ENCODE results near the gene ZSWIM8.

Gene ZSWIM8

GRCh38 chr10:73818402-73818801, 33.0 kb downstream of the ZSWIM8 start:
- no peak for TF ChIP-seq RAD21 (IDR thresholded peaks at IDR 0.05; ENCODE audit: low read depth)
- TF ChIP-seq USF1 (IDR thresholded peaks at IDR 0.05): no peak
- no peak for TF ChIP-seq CREB1 (IDR thresholded peaks at IDR 0.05; ENCODE audit: low read depth)
- TF ChIP-seq YY1 (IDR thresholded peaks at IDR 0.05; ENCODE audit: low read depth): no peak
- no peak for TF ChIP-seq CEBPB (IDR thresholded peaks at IDR 0.05)
- no peak for TF ChIP-seq TEAD4 (IDR thresholded peaks at IDR 0.05)
- TF ChIP-seq EGR1 (IDR thresholded peaks at IDR 0.05): no peak

DNA sequence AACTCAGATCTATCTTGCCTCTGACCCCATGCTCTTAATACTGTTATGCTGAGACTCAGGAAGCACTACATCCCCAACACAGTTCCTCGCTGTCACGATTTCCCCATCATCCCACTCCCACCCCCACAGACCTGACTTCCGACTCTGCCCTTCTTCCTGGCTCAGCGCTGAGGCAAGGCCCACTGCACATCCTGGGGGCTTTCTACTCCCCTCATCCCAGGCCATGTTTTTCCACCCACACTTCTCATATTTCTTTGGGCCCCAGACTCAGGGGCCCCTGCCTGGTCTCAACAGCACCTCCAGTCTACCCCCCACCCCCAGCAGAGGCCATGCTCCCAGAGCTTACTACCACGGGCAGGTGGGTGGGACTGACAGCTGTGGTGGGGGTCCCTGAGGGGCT, 33.7 kb downstream of the ZSWIM8 start:
- TF ChIP-seq MAX (IDR thresholded peaks at IDR 0.05): no peak
- TF ChIP-seq ZBTB7A (IDR thresholded peaks at IDR 0.05; ENCODE audit: low read depth): no peak
- no peak for TF ChIP-seq CEBPB (IDR thresholded peaks at IDR 0.05)
- TF ChIP-seq TAF1 (IDR thresholded peaks at IDR 0.05; ENCODE audit: low read depth): no peak
- no peak for TF ChIP-seq CREB1 (IDR thresholded peaks at IDR 0.05; ENCODE audit: low read depth)
- TF ChIP-seq EGR1 (IDR thresholded peaks at IDR 0.05): no peak
- no peak for TF ChIP-seq TEAD4 (IDR thresholded peaks at IDR 0.05)
- TF ChIP-seq NFIC (IDR thresholded peaks at IDR 0.05): no peak
- TF ChIP-seq, protein P1, sequence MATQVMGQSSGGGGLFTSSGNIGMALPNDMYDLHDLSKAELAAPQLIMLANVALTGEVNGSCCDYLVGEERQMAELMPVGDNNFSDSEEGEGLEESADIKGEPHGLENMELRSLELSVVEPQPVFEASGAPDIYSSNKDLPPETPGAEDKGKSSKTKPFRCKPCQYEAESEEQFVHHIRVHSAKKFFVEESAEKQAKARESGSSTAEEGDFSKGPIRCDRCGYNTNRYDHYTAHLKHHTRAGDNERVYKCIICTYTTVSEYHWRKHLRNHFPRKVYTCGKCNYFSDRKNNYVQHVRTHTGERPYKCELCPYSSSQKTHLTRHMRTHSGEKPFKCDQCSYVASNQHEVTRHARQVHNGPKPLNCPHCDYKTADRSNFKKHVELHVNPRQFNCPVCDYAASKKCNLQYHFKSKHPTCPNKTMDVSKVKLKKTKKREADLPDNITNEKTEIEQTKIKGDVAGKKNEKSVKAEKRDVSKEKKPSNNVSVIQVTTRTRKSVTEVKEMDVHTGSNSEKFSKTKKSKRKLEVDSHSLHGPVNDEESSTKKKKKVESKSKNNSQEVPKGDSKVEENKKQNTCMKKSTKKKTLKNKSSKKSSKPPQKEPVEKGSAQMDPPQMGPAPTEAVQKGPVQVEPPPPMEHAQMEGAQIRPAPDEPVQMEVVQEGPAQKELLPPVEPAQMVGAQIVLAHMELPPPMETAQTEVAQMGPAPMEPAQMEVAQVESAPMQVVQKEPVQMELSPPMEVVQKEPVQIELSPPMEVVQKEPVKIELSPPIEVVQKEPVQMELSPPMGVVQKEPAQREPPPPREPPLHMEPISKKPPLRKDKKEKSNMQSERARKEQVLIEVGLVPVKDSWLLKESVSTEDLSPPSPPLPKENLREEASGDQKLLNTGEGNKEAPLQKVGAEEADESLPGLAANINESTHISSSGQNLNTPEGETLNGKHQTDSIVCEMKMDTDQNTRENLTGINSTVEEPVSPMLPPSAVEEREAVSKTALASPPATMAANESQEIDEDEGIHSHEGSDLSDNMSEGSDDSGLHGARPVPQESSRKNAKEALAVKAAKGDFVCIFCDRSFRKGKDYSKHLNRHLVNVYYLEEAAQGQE (IDR thresholded peaks at IDR 0.05; ENCODE audit: low read depth): no peak
- no peak for TF ChIP-seq TCF12 (IDR thresholded peaks at IDR 0.05; ENCODE audit: low read depth)
- no peak for TF ChIP-seq RAD21 (IDR thresholded peaks at IDR 0.05; ENCODE audit: low read depth)
- TF ChIP-seq EP300 (IDR thresholded peaks at IDR 0.05; ENCODE audit: borderline replicate concordance): no peak
- no peak for TF ChIP-seq FOXM1 (IDR thresholded peaks at IDR 0.05; ENCODE audit: borderline replicate concordance, low read depth)
- TF ChIP-seq USF1 (IDR thresholded peaks at IDR 0.05): no peak

- TF ChIP-seq ZBTB7A (IDR thresholded peaks at IDR 0.05; ENCODE audit: low read depth): no peak
- TF ChIP-seq USF1 (IDR thresholded peaks at IDR 0.05): no peak
- TF ChIP-seq CREB1 (IDR thresholded peaks at IDR 0.05; ENCODE audit: low read depth): no peak
- no peak for TF ChIP-seq MAX (IDR thresholded peaks at IDR 0.05)
- TF ChIP-seq, protein P1 (IDR thresholded peaks at IDR 0.05; ENCODE audit: low read depth): no peak
- no peak for TF ChIP-seq YY1 (IDR thresholded peaks at IDR 0.05; ENCODE audit: low read depth)
- TF ChIP-seq EGR1 (IDR thresholded peaks at IDR 0.05): no peak
- TF ChIP-seq TAF1 (IDR thresholded peaks at IDR 0.05; ENCODE audit: low read depth): no peak
- TF ChIP-seq CEBPB (IDR thresholded peaks at IDR 0.05): no peak
- TF ChIP-seq EP300 (IDR thresholded peaks at IDR 0.05; ENCODE audit: borderline replicate concordance): no peak
- TF ChIP-seq RAD21 (IDR thresholded peaks at IDR 0.05; ENCODE audit: low read depth): no peak
- TF ChIP-seq TEAD4 (IDR thresholded peaks at IDR 0.05): no peak
- no peak for TF ChIP-seq TCF12 (IDR thresholded peaks at IDR 0.05; ENCODE audit: low read depth)
- no peak for TF ChIP-seq NFIC (IDR thresholded peaks at IDR 0.05)
- TF ChIP-seq FOXM1 (IDR thresholded peaks at IDR 0.05; ENCODE audit: borderline replicate concordance, low read depth): no peak
These were observed 34.2 kb downstream of the ZSWIM8 start for GRCh38 chr10:73819513-73820093.

DNA sequence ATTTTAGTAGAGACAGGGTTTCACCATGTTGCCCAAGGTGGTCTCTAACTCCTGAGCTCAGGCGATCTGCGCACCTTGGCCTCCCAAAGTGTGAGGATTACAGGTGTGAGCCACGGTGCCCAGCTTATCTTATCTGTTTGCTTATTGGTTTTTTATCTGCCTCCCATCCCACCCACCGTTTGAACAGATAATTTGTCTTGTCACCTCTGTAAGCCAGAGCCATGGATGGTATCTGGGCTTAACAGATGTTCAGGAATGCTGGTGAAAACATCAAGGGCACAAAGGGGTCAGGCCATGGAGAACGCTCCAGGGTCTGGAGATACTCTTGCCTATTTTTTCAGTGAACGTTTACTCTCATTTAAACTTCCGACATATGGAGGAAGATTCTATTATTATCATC, 38.0 kb downstream of the ZSWIM8 start:
- TF ChIP-seq, protein P1 (IDR thresholded peaks at IDR 0.05; ENCODE audit: low read depth): no peak
- TF ChIP-seq USF1 (IDR thresholded peaks at IDR 0.05) (no peak), TAF1 (IDR thresholded peaks at IDR 0.05; ENCODE audit: low read depth) (no peak), FOXM1 (IDR thresholded peaks at IDR 0.05; ENCODE audit: borderline replicate concordance, low read depth) (no peak), RAD21 (IDR thresholded peaks at IDR 0.05; ENCODE audit: low read depth) (no peak), MAX (IDR thresholded peaks at IDR 0.05) (no peak), TCF12 (IDR thresholded peaks at IDR 0.05; ENCODE audit: low read depth) (no peak), TEAD4 (IDR thresholded peaks at IDR 0.05) (no peak), CEBPB (IDR thresholded peaks at IDR 0.05) (no peak), EP300 (IDR thresholded peaks at IDR 0.05; ENCODE audit: borderline replicate concordance) (no peak), YY1 (IDR thresholded peaks at IDR 0.05; ENCODE audit: low read depth) (no peak), NFIC (IDR thresholded peaks at IDR 0.05) (no peak), EGR1 (IDR thresholded peaks at IDR 0.05) (no peak), ZBTB7A (IDR thresholded peaks at IDR 0.05; ENCODE audit: low read depth) (no peak), CREB1 (IDR thresholded peaks at IDR 0.05; ENCODE audit: low read depth) (no peak)
